Measurements from ENCODE around the gene KRTAP24-1.

Gene KRTAP24-1, protein sequence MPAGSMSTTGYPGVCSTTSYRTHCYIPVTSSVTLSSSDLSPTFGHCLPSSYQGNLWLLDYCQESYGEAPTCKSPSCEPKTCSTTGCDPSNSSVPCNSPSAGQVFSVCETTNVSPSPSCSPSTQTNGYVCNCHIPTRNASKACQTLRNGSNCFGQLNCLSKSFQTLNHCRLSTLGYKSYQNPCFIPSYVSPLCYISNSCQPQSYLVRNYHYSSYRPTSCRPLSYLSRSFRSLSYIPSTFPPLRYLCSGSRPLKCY

DNA sequence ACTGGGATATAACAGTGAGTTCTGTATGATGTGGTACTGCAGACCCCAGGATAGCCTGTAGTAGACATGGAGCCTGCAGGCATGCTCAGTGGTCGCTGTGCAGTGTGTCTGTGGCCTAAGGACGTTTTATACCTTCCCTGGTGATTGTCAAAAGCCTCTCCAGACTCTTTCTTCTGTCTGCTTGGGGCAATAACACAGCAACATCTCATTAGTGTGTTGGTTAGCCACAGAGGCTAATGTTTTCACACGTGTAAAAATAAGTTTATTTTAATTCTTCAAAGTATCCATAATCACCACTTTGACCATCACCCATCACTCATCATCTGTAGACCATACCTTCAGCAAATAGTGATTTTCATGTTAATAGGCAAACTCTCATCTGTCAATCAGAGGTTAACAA is at the start of gene KRTAP24-1:
Gene KRTAP24-1 (minus strand): TSS at position 101 of the 400 bp plus-strand sequence. CDS start 18 bp downstream, at position 83.
- DNase-seq, result no peak

DNA sequence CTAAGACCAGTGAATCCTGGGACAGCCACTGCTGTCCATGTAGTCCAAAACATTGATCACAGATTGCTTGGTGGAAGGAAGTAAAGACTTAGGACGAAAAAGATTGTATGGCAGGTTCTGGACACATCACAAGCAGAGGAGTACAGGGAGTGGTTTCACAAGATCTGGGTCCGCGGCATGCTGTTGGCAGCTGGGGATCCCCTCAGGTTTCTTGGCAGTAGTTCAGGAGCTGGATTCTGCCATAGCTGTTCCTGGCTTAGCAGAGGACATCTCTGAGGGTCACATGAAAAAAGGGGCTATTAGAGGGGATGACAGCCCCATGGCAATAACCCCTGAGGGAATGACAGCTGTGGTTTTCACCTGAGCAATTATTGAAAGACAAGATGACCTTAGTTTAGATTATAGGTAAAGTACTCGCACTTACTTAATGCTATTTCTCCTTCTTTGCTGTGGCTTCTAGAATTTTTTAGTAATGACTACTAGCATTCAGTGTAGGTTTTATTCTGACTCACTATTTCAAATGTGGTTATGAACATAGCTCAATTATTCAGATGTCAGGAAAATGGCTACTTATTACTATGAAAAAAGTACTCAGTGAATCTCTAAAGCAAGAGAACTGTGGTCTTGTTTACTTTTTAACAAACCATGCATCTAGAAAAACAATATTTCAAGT is 46.6 kb upstream of the KRTAP24-1 start:
- no peak for DNase-seq

DNA sequence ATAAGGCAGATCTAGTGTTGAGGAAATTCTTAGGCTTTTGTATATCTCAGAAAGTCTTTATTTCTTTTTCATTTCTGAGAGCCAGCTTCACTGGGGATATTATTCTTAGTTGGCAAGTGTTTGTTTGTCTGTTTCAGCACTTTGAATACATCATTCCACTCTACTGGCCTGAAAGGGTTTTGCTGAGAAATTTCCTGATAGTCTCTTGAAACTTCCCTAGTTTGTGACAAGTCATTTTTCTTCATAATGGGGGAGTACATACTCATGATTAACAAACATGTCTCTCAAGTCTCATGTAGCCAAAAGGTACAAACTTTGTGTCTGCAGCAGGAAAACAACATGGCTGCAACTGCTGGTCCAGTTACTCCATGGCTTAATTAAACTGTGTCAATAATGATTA is 43.6 kb upstream of the KRTAP24-1 start:
- no peak for DNase-seq

DNA sequence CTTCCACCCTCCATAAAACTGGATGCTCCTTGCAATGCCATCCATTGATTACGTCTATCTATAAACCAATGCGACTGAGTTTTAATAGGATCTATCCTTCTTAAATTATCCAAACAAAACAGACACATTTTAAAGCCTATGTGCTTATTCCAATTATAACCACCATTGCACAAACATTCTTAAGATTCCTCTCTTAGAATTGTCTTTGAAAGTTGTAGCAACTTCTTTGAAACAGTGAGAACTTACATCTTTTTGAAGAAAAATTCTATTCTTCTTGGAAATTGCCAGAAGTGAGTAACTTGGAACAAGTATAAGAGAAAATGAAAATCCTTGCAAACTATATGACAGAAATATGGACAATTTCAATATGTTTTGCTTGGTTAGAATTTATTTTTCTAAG is 37.5 kb upstream of the KRTAP24-1 start, which contains the start of gene KRTAP26-1:
Gene KRTAP26-1 (minus strand): TSS at position 101 of the 400 bp plus-strand sequence. CDS start 280 bp downstream, outside the sequence.
- DNase-seq, result no peak

DNA sequence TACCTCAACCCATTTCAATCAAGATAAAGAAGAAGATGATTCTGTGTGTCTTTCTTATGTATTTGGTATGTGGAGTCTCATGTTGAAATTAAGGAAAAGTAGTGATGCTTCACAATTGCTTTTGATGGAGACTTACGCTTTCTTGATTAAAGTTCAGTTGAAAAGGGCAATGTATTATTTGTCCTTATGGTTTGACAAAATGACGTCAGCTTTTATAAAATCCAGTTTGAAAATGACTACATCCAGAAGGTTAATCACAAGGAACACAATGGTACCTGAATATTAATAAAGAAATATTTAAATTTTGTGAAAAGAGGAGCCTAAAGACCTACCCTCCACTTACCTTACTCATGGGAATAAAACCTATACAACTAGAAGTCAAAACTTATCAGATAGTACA is 33.0 kb upstream of the KRTAP24-1 start:
- DNase-seq, result no peak

DNA sequence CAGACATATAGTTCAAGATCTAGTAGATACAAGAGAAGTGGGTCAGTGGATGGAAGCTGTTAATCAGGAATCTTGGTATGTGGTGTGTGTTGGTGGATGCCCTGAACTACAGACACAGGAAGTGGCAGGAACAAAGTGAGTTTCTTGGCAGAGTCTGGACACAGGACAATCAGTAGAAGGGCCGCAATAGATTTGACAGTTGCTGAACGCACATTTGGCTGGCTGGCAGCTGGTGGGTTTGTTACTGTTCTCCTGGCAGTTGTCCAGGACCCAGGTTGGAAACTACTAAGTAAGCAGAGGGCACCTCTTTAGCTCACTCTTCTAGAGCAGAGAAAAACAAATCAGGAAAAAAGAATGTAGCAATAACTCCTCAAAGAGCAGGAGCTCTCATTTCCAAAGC is 24.1 kb upstream of the KRTAP24-1 start:
- no peak for DNase-seq

DNA sequence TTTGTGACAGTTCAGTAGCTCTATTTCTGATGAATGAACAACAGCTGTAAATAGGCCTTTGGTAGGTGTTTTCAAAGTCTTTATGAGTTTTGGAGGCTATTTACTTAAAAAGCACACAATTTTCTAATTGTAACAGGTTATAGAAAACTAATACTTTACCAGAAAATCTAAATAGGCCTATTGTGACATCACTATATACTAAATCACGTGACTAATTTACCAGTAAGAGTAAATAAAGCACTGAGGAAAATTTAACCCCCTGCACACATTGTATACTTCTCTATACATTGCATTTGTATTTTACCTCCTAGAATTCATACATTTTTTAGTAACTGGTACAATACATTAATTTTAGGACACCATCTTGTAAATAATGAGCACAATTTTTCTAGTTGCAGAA is 22.4 kb upstream of the KRTAP24-1 start:
- no peak for DNase-seq

DNA sequence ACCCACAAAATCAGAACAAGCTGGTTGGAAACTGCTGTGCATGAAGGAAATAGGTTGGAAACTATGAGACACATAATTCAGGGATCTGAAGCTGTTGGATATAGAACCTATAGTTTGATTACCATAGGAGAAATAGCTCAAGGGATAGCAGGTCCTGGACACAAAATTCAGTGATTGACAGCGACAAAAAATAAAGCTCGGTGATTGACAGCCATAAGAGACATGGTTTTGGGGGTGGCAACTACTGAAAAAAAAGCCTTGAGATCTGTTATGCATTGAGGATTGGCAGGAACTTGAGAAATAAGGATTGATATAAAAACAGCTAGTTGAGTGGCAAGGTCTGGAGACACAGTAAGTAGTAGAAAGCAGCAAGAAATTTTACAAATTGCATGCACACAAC is 6.5 kb upstream of the KRTAP24-1 start, which contains the start of gene KRTAP25-1:
Gene KRTAP25-1 (minus strand): TSS at position 300 of the 400 bp plus-strand sequence. CDS start 24 bp downstream, at position 276.
- DNase-seq, result no peak

DNA sequence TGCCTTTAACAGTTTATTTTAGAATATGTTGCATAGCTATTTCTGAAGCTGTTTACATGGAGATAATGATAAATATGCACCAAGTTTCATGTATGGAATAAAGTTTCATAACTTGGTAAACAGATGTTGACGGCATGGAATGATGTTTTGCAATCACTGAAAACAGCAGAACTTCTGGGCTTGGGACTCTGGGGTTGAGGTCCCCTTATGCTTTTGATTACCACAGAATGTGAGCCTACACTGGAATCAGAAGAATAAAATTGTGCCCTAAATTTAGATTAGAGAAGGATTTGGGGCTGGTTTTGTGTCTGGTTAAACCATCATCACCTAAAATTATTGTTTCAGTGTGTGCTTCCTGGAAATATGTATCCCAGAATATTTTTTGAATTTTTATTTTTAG is 11.1 kb downstream of the KRTAP24-1 start:
- DNase-seq, result no peak

DNA sequence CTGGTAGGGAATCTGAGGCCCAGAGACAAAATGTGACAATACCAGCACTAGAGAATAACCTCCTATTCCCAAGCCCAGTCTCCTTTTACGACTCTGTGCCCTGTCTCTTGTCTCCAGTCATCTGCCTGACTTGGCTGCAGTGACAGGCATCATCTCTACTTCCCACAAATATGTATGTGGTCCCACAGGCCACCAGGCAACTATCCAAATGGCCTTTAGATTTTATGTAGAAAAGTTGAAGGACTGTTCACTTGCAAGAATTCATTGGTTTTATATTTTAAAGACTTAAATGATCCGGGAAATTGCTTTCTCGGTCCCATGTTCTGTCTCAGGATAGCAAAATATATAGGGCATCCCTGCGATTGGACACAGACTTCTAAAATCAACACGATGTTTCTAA is 11.6 kb downstream of the KRTAP24-1 start:
- DNase-seq, result no peak

DNA sequence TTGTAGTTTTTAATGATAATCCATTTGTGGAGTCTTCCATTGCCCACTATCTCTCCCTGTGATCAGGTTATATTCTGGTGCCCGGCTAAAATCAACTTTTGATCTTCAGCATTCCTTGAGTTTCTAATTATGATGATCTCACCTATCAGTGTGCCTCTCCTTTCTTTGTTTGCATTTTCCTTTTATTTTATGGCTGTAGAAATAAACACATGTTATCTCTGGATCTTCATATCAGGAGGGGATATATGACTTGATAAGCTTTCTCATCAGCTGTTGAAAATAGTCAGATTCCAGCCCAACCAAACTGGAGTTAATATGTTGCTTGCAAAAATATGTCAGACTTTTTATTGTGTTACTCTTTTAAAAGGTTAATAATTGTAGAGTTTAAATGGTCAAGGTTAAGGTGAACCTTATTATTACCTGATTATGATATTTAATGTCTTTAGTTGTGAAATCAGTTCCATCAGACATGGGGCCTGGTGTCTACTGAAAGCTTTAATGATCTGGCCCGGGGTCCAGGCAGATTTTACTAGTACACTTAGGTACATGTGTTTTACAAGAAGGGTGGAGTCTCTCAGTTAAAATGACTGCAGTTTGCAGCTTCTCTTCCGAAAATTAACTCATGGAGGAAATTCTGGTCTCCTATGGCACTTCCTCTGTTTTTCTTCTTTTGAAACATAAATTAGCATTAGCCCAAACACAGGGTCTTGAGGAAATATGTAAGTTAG is 12.8 kb downstream of the KRTAP24-1 start:
- no peak for DNase-seq

DNA sequence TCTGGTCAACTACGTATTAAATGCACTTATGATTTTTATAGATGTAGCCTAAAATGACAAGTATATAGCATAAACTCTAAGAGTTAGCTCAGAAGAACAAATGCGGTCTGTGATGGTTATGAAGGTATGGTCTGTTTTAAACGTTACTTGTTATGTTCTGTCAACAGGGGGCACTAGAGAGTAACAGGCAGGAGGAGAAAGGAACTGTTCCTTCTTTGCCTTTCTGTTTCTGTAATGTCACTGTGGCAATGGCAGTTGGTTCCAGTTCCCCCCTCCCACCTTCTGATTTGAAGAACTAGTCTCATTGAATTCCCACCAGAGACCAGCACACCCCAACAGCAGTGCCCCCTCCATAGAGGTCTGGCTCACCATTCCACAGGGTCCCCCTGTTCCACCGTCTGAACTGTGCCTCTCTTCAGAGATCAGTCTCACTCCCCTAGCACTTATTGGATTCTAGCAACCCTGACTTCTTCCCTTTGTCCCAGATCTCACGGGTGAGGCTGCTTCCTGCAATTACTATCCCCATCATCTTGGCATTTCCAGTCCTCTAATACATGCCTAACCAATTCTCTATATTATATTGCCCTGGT is 14.0 kb downstream of the KRTAP24-1 start:
- peak; percentile 41 for DNase-seq

DNA sequence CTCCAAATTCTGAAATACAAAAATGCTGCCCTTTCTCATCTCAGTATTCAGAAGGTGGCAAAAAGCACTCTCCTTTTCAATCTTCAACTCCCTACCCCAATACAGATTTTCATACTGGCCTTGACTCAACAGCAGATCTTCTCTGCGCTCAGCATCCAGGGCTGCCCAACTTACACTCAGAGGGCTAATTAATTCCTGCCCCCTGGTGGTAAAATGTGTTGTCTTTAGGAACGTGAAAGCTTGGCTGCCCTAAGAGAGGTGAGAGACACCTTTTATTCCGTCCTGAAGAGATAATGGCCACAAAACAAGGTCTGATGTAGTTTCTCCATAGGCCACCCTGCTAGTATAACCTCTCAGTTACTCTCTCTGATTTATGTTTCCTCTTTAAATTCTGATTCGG is 25.0 kb downstream of the KRTAP24-1 start:
- no peak for DNase-seq

DNA sequence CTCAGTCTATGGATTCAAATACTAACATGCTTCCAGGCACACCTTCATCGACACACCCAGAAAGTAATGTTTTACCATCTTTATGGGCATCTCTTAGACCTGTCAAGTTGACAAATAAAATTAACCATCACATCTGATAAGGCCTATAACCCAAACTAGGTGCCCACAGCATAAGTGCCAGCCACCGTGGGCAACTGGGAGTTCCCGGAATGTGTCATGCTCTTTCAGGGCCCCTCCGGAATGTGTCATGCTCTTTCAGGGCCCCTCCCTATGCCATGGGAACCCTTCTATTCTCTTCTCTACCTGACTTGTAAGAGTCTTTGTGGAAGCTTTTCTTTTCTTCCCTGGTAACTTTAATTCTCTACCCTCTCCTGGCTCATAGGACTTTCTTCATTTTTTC is 26.6 kb downstream of the KRTAP24-1 start:
- no peak for DNase-seq

DNA sequence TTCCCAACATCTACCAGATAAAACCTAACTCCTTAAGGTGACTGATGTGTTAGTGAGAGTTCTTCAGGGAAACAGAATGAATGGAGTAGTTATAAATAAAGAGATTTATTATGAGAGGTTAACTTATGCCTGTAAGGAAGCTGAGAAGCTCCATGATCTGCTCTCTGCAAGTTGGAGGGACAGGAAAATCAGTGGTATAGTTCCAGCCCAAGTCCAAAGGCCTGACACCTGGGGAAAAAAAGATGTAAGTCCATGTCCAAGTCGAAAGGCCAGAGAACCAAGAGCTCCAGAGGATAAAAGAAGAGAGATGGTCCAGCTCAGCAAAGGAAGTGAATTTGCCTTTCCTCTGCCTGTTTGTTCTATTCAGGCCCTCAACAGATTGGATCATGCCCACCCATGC is 27.1 kb downstream of the KRTAP24-1 start:
- DNase-seq, result no peak

DNA sequence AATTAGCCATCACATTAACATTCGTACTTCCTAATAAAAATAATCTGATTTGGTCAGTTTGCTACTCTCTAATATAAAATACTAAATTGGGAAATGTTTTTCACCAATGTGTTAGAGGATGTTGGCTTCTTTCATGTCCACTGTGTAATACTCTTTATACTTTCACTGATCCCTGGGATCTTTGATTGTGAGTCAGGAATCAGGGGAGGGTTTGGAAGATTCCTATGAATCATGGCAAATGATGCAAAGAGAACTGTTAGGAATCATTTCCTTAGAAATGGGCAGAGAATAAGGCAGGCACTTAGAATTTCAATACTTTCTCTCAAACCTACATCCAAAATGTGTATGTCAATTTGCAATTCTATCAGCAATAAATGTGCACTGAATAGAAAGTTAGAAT is 31.0 kb downstream of the KRTAP24-1 start:
- no peak for DNase-seq

DNA sequence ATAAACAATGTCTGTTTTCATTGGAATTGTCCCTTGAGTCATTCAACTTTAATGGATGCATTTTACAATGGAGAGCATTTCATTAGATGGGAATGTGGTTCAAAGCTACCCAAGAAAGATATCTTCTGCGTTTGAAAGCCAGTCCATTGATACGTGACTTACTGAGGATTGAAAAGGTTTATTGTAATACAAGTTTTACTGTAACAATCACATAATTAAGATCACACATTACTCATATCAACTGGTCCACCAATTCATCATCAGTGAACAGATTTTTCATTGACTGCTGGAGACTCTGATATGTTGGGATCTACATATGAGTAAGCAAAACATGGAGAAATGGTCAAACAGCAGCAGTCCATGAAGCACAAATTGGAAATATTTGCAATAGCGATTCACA is 32.8 kb downstream of the KRTAP24-1 start:
- DNase-seq, result no peak

DNA sequence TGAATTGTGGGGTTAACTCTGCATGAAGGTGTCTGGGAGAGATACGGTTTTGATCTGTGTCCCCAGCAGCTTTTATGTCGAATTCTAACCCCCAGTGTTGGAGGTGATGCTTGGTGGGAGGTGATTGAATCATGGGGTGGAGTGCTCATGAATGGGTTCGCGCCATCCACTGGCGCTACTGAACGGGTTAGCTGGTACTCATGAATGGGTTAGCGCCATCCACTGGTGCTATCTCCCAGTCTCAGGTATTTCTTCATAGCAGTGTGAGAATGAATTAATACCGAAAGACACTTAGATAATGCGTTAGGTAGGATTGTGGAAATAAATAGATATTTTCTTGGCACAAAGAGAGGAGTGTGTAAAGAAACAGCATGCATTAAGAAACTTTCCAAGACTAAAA is 33.9 kb downstream of the KRTAP24-1 start:
- DNase-seq, result no peak

DNA sequence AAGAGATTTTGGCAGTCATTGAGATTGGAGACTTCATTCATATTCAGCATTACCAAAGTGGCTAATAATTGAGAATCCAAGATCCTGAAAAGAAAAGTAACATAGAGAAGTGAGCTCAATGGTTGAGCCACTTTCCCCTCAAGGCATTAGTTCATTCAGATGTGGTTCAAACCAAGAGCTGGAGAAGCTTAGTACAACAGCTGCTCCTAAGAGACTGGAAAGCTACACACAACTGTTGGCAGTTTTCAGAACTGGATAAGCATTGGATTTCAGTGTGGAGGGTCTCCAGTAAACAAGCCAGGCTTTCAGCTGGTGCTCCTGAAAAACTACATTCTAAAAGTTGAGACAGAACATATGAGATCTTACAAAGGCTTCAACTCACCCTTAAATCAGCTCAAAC is 37.7 kb downstream of the KRTAP24-1 start:
- no peak for DNase-seq

DNA sequence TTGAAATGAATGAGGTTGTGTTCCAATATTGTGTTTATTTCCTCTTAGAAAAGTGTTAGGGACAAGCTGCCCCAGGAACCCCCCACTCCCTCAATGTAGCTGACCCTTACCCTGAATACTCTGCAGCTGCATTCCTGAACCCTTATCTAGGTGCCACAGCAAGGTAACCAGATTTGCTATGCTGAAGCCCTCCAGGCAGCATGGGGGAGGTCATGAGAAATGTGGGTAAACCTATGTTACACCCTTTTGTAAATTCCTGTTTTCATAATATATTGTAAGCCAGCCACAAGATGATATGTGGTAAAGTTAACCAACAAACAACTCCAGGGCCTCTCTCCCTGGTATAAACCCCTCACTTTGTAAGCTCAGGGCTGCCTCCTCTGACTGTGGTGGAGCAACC is 39.1 kb downstream of the KRTAP24-1 start:
- DNase-seq, result no peak

DNA sequence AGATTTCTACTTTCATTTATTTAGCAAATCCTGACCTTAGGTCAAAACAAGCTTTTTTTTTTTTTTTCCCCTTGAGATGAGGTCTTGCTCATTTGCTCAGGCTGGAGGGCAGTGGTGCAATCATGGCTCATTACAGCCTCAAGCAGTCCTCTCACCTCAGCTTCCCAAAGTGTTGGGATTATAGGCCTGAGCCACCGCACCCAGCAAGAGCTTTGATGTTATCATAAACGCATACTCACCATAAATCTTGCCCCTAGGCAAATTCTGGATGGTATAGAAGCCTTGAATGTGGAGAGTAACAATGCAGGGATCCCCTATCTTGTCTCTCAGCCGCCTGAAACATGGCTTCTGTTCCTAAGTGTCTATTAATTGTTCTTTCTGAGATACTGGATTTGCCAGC is 42.1 kb downstream of the KRTAP24-1 start:
- no peak for DNase-seq

DNA sequence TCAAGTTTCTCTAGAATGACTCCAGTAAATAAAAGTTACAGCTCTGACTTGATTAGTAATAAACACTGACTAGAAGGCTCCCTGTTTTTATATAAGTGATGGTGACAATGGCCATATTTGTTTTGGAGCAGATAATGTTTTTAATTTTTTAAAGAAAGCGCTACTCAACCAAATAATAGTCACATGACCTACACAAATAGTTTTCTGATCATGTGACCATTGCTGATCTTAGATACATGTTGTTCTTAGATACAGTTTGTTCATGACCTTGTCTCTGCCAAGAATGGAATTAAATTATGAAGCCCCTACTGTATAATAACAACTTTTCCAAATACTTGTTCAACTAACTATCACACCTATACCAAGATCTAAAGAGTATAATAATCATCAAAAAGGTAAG is 44.6 kb downstream of the KRTAP24-1 start:
- DNase-seq, result no peak

DNA sequence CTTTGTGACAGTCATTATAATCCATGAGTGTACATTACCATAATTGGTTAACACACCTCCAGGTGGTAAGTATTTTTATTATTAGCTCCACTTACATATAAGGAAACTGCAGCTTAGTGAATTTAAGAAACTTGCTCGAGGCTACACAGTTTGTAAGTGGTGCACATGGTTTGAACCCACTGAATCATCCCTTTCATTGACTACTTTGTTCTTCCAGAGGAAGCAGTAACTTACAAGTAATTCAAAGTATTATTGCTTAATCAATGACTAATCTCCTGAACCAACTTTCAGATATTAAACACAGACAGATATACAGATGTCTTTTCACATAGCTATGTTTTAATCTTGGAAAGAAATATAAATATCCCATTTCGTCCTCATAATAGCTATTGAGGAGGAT is 48.1 kb downstream of the KRTAP24-1 start:
- DNase-seq, result no peak

DNA sequence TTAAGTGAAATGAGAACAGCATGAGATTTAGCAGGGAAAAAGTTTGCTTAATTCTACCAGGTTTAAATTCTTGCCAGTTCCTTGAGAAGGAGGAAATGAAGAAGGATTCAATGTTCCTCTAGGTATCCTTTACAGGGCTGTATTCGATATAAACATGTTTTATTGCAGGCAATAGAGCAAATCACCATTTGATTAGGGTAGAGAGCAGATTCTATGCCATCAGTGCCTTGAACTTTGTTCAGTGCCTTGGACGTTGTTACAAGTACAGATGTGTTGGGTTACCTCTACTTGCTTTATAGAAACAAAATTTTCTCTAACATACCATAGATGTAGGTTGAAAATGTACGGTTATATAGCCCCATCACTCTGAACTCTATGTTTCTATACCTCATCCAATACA is 48.7 kb downstream of the KRTAP24-1 start:
- DNase-seq, result no peak

Data from MV-4-11 (cell line).